NCI-H1417 (cell line): ENCODE results near the gene SLC25A11.
A peak's percentile ranks its signal among the peaks of the same experiment; 100 is the strongest.

Experiments
- DNase-seq, 3 experiments: peaks; one replicate each; lab custom pipeline; 2025; lab: John Stamatoyannopoulos, UW

Gene SLC25A11

DNA sequence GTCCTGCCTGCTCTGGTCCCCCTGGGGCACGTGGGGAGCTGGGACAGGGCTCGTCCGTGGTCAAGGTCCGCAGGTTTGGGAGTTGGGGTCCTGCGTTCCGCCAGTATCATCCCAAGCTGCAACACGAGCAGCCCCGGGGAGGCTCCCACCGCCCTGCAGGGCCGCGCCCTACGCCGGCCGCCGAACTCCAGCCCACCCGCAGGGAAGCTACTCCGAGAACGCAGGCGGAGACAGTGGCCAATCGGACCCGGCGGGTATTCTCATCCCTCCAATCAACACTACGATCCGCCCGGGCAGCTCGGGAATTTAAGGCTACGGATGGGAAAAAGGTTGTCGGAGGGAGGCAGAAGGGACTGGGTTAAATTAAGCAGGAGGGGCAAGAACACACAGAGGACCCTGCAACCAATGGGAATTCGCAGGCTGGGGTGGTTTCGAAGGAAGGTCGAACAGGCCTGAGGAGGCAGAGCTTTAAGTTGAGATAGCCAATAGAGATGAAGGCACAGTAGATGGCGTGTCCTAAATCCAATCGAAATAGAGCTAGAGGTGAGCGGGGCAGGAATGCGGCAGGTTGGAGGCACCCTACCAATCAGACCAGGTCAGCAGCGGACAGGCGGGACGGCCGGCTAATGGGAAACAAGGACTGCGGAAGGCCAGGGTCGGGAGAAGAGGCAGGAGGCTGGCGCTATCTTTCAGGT, 27.1 kb upstream of the SLC25A11 start:
- DNase-seq = peak; percentile 89 to 98 (median 95)

- DNase-seq = no peak
Observed at GRCh38 chr17:4965311-4965986, 25.6 kb upstream of the SLC25A11 start.

DNA sequence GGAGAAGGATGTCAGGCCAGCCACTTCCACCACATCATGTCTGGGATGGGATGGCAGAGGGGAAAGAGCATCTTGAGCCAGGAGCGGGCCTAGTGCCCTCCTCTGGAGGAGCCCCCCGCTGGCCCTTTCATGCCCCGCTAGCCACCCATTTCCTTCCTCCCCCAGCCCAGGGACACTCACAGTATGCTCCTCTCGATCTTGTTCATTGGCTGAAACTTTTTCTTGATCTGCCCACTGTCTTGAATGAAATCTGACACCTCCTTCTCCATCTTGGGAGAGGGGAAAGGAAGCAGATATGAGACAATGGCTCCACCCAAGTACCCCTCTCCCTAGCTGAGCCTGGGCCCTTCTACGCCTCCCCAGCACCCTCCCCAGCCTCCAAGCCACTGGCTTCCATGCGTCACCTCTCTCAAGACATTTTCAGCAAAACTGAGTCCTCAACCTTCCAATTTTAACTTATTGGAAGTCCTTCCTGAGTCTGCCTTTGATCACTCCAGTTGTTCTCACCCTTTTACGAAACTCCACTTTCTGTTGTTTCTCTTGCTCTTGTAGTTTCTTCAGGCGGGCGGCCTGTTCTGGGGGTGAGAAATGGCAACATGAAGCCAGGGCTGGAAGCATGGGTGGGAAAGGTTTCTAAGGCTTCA, 20.6 kb upstream of the SLC25A11 start:
- DNase-seq = no peak

GRCh38 chr17:4959261-4959965, 19.6 kb upstream of the SLC25A11 start:
- no peak for DNase-seq

DNA sequence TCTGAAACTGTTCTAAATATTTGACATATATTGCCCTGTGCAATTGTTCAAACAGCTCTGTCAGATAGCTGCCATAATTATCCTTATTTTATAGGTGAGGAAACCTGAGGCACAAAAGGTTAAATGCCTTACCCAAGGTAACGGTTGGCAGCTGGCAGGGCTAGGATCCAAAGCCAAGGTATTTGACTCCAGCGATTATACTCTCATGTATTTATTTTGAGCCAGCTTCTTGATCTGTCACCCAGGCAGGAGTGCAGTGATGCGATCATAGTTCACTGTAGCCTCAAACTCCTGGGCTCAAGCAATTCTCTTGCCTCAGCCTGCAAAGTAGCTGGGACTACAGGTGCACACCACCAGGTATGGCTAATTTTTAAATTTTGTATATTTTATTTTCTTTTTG, 18.3 kb upstream of the SLC25A11 start:
- no peak for DNase-seq

DNA sequence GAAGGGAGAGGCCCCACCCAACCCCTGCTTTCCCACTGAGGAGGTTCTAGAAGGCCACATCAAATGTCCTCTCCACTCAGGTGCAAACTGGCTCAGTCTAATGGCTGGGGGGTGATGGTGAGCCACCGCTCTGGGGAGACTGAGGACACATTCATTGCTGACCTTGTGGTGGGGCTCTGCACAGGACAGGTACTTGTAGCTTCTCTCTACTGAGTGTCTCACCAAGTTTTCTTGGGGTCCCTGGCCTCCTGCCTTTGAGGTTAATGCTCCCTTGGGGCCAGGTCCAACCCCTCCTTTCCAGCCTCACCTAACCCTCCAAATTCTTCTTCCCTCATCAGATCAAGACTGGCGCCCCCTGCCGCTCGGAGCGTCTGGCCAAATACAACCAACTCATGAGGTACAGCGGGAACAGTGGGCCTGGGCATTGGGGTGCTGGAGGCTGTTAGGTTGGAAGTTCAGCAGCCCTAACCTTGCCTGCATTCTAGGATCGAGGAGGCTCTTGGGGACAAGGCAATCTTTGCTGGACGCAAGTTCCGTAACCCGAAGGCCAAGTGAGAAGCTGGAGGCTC, 16.7 kb upstream of the SLC25A11 start:
- DNase-seq = no peak

DNA sequence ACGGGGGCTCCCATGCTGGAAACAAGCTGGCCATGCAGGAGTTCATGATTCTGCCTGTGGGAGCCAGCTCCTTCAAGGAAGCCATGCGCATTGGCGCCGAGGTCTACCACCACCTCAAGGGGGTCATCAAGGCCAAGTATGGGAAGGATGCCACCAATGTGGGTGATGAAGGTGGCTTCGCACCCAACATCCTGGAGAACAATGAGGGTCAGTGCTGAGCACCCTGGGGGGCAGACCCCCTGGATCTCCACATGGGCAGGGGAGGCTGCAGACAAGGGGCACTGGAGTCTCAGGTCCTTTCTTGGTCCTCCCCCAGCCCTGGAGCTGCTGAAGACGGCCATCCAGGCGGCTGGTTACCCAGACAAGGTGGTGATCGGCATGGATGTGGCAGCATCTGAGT, 15.2 kb upstream of the SLC25A11 start:
- no peak for DNase-seq

GRCh38 chr17:4953451-4953961, 13.7 kb upstream of the SLC25A11 start:
- no peak for DNase-seq

GRCh38 chr17:4951486-4951885, 11.6 kb upstream of the SLC25A11 start:
- DNase-seq = no peak

DNA sequence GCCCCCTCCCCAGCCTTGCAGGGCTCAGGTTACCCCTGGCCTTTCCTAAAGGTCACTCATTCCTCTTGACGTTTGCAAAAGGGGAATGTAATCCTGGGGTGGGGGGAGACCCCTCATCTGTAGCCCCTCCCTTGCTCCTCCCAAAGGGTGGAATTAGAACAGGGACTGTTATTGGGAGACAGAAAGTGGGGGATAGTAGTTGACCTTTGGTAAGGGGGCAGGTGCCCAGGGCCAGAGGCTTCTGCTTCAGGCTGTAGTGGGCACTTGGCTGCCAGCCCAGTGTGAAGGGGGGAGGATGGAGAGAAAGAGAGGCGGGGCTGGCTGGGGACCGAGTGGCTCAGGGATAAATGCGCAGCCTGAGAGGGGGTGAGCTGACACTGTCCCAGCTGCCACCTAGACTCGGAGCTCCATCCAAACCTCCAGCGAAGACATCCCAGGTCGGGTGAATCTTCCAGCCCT, 10.9 kb upstream of the SLC25A11 start, which contains the start of gene ENO3:
ENO3 (plus strand) TSS at position 374 of the 459 bp plus-strand sequence. CDS start 711 bp downstream, outside the sequence.
- peak; percentile 24 to 68 (median 42) for DNase-seq

DNA sequence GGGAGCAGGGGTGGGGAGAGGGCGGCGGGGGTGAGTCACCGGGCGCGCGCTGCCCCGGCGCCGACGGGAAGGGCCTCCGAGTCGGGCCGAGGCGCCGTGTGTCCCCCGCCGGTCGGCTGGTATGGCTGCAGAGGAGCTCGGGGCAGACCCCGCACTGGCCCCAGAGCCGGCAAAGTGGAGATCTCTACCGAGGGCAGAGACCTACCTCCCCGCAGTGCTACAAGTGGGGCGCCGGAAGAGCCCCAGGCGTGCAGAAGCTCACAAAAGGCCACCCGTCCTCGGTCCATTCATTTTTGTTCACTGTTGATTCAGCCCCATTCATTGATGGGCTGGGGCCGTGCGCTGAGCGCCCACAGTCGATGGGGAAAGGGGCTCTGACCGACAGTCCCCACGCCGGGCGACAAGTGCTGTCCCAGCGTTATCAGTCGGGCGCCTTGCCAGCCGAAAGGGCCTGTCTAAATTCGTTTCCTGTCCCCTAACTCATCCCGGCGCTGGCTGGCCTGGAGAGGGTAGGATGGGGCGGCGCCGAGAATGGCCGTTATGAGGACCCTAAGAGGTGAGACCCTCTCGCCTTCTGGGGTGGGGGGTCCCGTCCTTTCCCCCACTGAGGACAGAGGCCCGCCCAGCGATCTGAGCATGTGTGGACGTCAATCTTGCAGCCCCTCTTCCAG, 10.4 kb upstream of the SLC25A11 start:
- peak in 1 of 3 experiments; percentile 51 for DNase-seq

DNA sequence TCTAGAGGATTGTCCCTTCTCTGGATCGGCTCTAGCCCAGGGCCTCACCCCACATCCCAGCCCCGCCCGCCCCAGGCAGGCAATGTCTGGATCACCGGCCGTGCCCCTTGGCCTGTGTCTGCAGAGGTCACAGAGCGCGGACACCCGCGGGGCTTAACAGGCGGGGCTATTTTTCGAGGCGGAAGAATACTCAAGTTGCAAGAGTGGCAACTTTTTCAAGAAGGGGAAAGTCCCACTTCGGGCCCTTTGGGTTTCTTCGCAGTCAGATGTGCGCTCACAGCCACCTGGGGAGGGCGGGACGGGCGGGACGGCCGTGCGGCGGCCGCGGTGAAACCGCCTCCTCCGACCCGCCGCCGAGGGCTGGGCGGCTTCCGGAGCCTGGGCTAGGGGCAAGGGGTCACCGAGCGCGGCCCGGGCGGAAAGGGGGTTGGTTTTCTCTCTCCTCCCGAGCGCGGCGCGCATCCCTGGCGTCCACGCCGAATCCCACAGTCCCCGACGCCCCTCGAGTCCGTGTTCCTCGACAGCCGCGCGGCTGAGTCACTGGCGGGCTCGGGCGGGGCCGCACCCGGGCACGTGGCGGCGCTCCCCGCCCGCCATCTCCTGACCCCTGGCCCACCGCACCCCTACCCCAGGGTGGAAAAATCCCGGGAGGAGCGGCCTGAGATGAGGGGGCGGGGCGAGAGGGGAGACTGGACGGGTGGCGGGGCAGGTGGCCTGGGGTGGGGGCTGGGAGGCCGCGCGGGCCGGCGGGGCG, 9.7 kb upstream of the SLC25A11 start:
- peak; percentile 30 to 69 (median 60) for DNase-seq

DNA sequence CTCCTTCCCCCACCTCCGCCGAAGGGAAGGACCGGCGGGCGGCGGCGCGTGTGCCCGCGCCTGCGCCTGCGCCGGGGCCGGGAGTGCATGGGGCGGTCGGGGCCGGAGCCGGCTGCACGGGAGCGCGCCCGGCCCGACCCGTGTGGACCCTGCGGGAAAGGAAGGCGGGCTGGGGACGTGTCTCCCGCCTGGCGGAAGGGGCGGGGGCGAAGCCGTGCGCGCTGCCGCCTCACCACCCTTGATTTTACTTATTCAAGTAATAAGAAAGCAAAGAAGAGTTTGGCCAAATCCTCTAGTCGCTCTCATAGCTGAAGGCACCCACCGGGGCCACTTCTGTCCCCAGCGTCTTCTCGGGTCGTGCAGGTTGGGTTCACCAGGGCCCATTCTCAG, 9.1 kb upstream of the SLC25A11 start:
- peak; percentile 63 to 80 (median 75) for DNase-seq

- DNase-seq = peak; percentile 64 to 77 (median 69)
Observed at GRCh38 chr17:4948166-4948930, 8.5 kb upstream of the SLC25A11 start, which contains the start of gene PFN1. PFN1 (minus strand) TSS chr17:4948530; CDS start chr17:4948394, 136 bp downstream.

- peak in 2 of 3 experiments; percentile 48 to 49 for DNase-seq
Observed at GRCh38 chr17:4947411-4948165, 7.7 kb upstream of the SLC25A11 start.

- no peak for DNase-seq
Observed at GRCh38 chr17:4947010-4947410, 7.2 kb upstream of the SLC25A11 start.

GRCh38 chr17:4946312-4946976, 6.6 kb upstream of the SLC25A11 start:
- DNase-seq = peak in 1 of 3 experiments; percentile 8

DNA sequence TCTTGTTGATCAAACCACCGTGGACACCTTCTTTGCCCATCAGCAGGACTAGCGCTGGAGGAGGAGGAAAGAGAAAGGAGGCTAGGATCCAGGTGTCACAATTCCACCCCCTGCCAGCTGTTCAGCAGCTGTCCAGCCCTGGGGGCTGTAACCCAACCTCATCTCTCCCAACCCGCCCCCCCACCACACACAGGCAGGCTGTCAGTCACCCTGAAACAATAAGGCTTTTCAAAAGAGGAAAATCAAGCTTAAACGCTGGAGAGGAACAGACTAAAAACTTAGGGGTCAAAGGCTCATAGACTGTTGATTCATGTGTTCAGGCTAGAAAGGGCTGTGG, 6.1 kb upstream of the SLC25A11 start:
- no peak for DNase-seq
